HEK293 (cell line): Measurements from ENCODE around the gene MYRIP.

Experiments
- CTCF ChIA-PET: fragments of 350-600 bp; formaldehyde crosslinking; extraction: SDS; loops from one replicate; lab custom pipeline; 2021; ENCODE audit warnings: antibody characterized with exemption; lab: Yijun Ruan, JAX
- POLR2A ChIA-PET: fragments of 300-600 bp; formaldehyde crosslinking; extraction: SDS; loops from one replicate; lab custom pipeline; 2020; ENCODE audit warnings: antibody characterized with exemption, inconsistent platforms; lab: Yijun Ruan, JAX
- H3K27ac ChIP-seq: fragments of 200-500 bp; sonication (Bioruptor generic); 2 replicates; pipeline ENCODE4 v1.5.1; 2014; ENCODE audit warnings: low read depth, low read length, control low read depth, inconsistent platforms; ENCODE audit errors: extremely low read depth
- H3K36me3 ChIP-seq, 2 experiments: fragments of 200-500 bp in 1 of 2; sonication (Bioruptor generic) in 1 of 2; 1 replicate in 1 of 2; 2 replicates in 1 of 2; pipeline ENCODE4 v1.5.1; 2014 to 2017; ENCODE audit warnings: inconsistent platforms in 2 of 2, low read length in 2 of 2; ENCODE audit not compliant: control insufficient read depth in 2 of 2, insufficient read depth in 1 of 2
- H3K4me1 ChIP-seq: fragments of 200-500 bp; sonication (Bioruptor generic); 2 replicates; pipeline ENCODE4 v1.5.1; 2014; ENCODE audit warnings: mild to moderate bottlenecking, low read length, inconsistent platforms; ENCODE audit not compliant: control insufficient read depth, insufficient read depth
- H3K4me3 ChIP-seq: 2 replicates; pipeline ENCODE4 v1.5.1; 2011; ENCODE audit warnings: low read depth, mild to moderate bottlenecking, control low read depth, low read length, moderate library complexity
- H3K9me3 ChIP-seq: fragments of 200-500 bp; sonication (Bioruptor generic); 2 replicates; pipeline ENCODE4 v1.5.1; 2014; ENCODE audit warnings: low read depth, low read length, inconsistent platforms; ENCODE audit not compliant: control insufficient read depth, insufficient read depth
- AEBP2 ChIP-seq: fragments of 450-650 bp; formaldehyde crosslinking; IDR thresholded peaks from 2 replicates; pipeline ENCODE4 v1.5.1; 2016; ENCODE audit warnings: missing biosample characterization, missing genetic modification characterization, borderline replicate concordance
- HOXC10 ChIP-seq: sonication (generic); formaldehyde crosslinking; IDR thresholded peaks from 2 replicates; pipeline ENCODE4 v1.8.1; 2023; ENCODE audit warnings: mild to moderate bottlenecking, missing genetic modification reagents
- IKZF3 ChIP-seq: fragments of 450-650 bp; IDR thresholded peaks from 2 replicates; pipeline ENCODE4 v1.5.0; 2018; ENCODE audit warnings: missing biosample characterization, mild to moderate bottlenecking, missing genetic modification characterization, moderate library complexity
- KLF7 ChIP-seq: fragments of 450-650 bp; formaldehyde crosslinking; IDR thresholded peaks from 2 replicates; pipeline ENCODE4 v1.5.1; 2016; ENCODE audit warnings: missing biosample characterization, missing genetic modification characterization, borderline replicate concordance
- KLF8 ChIP-seq: fragments of 450-650 bp; formaldehyde crosslinking; IDR thresholded peaks from 2 replicates; pipeline ENCODE4 v1.5.1; 2016; ENCODE audit warnings: missing biosample characterization, missing genetic modification characterization
- OSR2 ChIP-seq: fragments of 450-650 bp; formaldehyde crosslinking; IDR thresholded peaks from 2 replicates; pipeline ENCODE4 v1.5.1; 2016; ENCODE audit warnings: missing biosample characterization, missing genetic modification characterization
- PRDM1 ChIP-seq: fragments of 450-650 bp; formaldehyde crosslinking; IDR thresholded peaks from 2 replicates; pipeline ENCODE4; 2016; ENCODE audit warnings: missing biosample characterization, missing genetic modification characterization
- PRDM6 ChIP-seq: fragments of 450-650 bp; formaldehyde crosslinking; IDR thresholded peaks from 2 replicates; pipeline ENCODE4 v1.5.1; 2017; ENCODE audit warnings: missing biosample characterization, missing genetic modification characterization
- ZBTB17 ChIP-seq: fragments of 450-650 bp; formaldehyde crosslinking; IDR thresholded peaks from 2 replicates; pipeline ENCODE4 v1.5.1; 2016; ENCODE audit warnings: missing biosample characterization, missing genetic modification characterization
- ZBTB49 ChIP-seq: fragments of 450-650 bp; formaldehyde crosslinking; IDR thresholded peaks from 2 replicates; pipeline ENCODE4 v1.5.1; 2016; ENCODE audit warnings: missing biosample characterization, missing genetic modification characterization, low read depth
- ZNF10 ChIP-seq: fragments of 450-650 bp; formaldehyde crosslinking; IDR thresholded peaks from 2 replicates; pipeline ENCODE4 v1.5.1; 2017; ENCODE audit warnings: missing biosample characterization, missing genetic modification characterization
- ZNF112 ChIP-seq: fragments of 450-650 bp; formaldehyde crosslinking; IDR thresholded peaks from 2 replicates; pipeline ENCODE4 v1.5.0; 2017; ENCODE audit warnings: missing biosample characterization, missing genetic modification characterization
- ZNF121 ChIP-seq: fragments of 450-650 bp; formaldehyde crosslinking; IDR thresholded peaks from 2 replicates; pipeline ENCODE4 v1.5.1; 2016; ENCODE audit warnings: missing biosample characterization, missing genetic modification characterization
- ZNF16 ChIP-seq: fragments of 450-650 bp; formaldehyde crosslinking; IDR thresholded peaks from 2 replicates; pipeline ENCODE4 v1.5.1; 2016; ENCODE audit warnings: low read depth, missing biosample characterization, missing genetic modification characterization
- ZNF175 ChIP-seq: fragments of 450-650 bp; formaldehyde crosslinking; IDR thresholded peaks from 2 replicates; pipeline ENCODE4 v1.5.1; 2016; ENCODE audit warnings: missing biosample characterization, missing genetic modification characterization
- ZNF239 ChIP-seq: fragments of 450-650 bp; formaldehyde crosslinking; IDR thresholded peaks from 2 replicates; pipeline ENCODE4 v1.5.1; 2016; ENCODE audit warnings: missing biosample characterization, missing genetic modification characterization
- ZNF341 ChIP-seq: fragments of 450-650 bp; formaldehyde crosslinking; IDR thresholded peaks from 2 replicates; pipeline ENCODE4; 2016; ENCODE audit warnings: low read depth, missing biosample characterization, missing genetic modification characterization
- ZNF530 ChIP-seq: fragments of 450-650 bp; formaldehyde crosslinking; IDR thresholded peaks from 2 replicates; pipeline ENCODE4 v1.5.1; 2016; ENCODE audit warnings: low read depth, missing biosample characterization, missing genetic modification characterization
- ZNF571 ChIP-seq: fragments of 450-650 bp; formaldehyde crosslinking; IDR thresholded peaks from 2 replicates; pipeline ENCODE4 v1.5.0; 2017; ENCODE audit warnings: missing biosample characterization, missing genetic modification characterization
- ZNF629 ChIP-seq: fragments of 450-650 bp; formaldehyde crosslinking; IDR thresholded peaks from 2 replicates; pipeline ENCODE4 v1.5.1; 2017; ENCODE audit warnings: missing biosample characterization, missing genetic modification characterization
- ZNF670 ChIP-seq: fragments of 450-650 bp; formaldehyde crosslinking; IDR thresholded peaks from 2 replicates; pipeline ENCODE4 v1.5.1; 2016; ENCODE audit warnings: missing biosample characterization, missing genetic modification characterization, low read depth
- TF ChIP-seq, protein P1 (sequence below): fragments of 450-650 bp; formaldehyde crosslinking; IDR thresholded peaks from 2 replicates; pipeline ENCODE4 v1.5.1; 2016; ENCODE audit warnings: missing biosample characterization, missing genetic modification characterization
- TF ChIP-seq, protein P2 (sequence below): fragments of 450-650 bp; IDR thresholded peaks from 2 replicates; pipeline ENCODE4 v1.5.1; 2018; ENCODE audit warnings: missing biosample characterization, mild to moderate bottlenecking, missing genetic modification characterization
- TF ChIP-seq, protein P3 (sequence below): fragments of 450-650 bp; formaldehyde crosslinking; IDR thresholded peaks from 2 replicates; pipeline ENCODE4 v1.5.1; 2016; ENCODE audit warnings: missing biosample characterization, missing genetic modification characterization
- TF ChIP-seq, protein P4 (sequence below): fragments of 450-650 bp; formaldehyde crosslinking; IDR thresholded peaks from 2 replicates; pipeline ENCODE4 v1.5.1; 2017; ENCODE audit warnings: missing biosample characterization, mild to moderate bottlenecking, missing genetic modification characterization, moderate library complexity

Gene MYRIP

DNA sequence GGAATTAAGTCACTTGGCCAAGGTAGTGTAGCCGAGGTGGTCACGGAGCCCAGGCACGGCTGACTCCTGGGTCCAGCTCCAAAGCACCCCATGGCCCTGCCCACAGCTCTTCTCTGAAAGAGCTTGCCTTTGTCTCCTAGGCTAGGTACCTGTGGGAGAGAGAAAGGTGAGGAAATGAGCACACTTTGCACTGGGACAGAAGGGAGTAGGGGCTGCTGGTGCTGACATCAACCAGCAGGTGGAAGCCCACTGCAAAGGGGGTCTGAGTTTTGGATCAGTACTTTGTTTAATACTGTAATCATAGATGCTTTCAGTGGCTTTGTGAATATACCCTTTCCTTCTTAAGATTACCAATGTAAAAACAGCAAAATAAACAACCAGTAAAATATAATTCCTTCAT, 371.8 kb downstream of the MYRIP start (continued):
- TF ChIP-seq, protein P1, sequence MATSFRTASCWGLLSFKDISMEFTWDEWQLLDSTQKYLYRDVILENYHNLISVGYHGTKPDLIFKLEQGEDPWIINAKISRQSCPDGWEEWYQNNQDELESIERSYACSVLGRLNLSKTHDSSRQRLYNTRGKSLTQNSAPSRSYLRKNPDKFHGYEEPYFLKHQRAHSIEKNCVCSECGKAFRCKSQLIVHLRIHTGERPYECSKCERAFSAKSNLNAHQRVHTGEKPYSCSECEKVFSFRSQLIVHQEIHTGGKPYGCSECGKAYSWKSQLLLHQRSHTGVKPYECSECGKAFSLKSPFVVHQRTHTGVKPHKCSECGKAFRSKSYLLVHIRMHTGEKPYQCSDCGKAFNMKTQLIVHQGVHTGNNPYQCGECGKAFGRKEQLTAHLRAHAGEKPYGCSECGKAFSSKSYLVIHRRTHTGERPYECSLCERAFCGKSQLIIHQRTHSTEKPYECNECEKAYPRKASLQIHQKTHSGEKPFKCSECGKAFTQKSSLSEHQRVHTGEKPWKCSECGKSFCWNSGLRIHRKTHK (tag by site-specific recombination), result no peak
- no peak for TF ChIP-seq HOXC10 (CRISPR knock-in tag)
- no peak for TF ChIP-seq ZNF670 (tag by site-specific recombination)
- no peak for TF ChIP-seq OSR2 (tag by site-specific recombination)
- TF ChIP-seq ZNF239, result no peak
- TF ChIP-seq ZBTB49, result no peak
- no peak for TF ChIP-seq ZNF16 (tag by site-specific recombination)
- TF ChIP-seq ZNF341, result no peak

- POLR2A ChIA-PET, result no interaction called here
- CTCF ChIA-PET, result no interaction called here
- Histone ChIP-seq H3K9me3 (no peaks in the 10 kb centered on the region), H3K27ac (no peak overlapping the region), H3K36me3 (no peaks in the 10 kb centered on the region), H3K4me3 (no peak overlapping the region), H3K4me1 (no peaks in the 10 kb centered on the region)
- no peak for TF ChIP-seq PRDM1 (tag by site-specific recombination)
- TF ChIP-seq ZNF530 (tag by site-specific recombination), result no peak
- TF ChIP-seq, protein P2, sequence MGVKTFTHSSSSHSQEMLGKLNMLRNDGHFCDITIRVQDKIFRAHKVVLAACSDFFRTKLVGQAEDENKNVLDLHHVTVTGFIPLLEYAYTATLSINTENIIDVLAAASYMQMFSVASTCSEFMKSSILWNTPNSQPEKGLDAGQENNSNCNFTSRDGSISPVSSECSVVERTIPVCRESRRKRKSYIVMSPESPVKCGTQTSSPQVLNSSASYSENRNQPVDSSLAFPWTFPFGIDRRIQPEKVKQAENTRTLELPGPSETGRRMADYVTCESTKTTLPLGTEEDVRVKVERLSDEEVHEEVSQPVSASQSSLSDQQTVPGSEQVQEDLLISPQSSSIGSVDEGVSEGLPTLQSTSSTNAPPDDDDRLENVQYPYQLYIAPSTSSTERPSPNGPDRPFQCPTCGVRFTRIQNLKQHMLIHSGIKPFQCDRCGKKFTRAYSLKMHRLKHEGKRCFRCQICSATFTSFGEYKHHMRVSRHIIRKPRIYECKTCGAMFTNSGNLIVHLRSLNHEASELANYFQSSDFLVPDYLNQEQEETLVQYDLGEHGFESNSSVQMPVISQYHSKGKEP, result no peak
- no peak for TF ChIP-seq ZNF571 (tag by site-specific recombination)
- TF ChIP-seq, protein P3, sequence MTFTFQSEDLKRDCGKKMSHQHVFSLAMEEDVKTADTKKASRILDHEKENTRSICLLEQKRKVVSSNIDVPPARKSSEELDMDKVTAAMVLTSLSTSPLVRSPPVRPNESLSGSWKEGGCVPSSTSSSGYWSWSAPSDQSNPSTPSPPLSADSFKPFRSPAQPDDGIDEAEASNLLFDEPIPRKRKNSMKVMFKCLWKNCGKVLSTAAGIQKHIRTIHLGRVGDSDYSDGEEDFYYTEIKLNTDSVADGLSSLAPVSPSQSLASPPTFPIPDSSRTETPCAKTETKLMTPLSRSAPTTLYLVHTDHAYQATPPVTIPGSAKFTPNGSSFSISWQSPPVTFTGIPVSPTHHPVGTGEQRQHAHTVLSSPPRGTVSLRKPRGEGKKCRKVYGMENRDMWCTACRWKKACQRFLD, result no peak
- TF ChIP-seq PRDM6, result no peak
- no peak for TF ChIP-seq ZNF629 (tag by site-specific recombination)
- no peak for TF ChIP-seq ZNF175
- no peak for TF ChIP-seq AEBP2 (tag by site-specific recombination)
- TF ChIP-seq KLF7 (tag by site-specific recombination), result no peak
- no peak for TF ChIP-seq ZNF112 (tag by site-specific recombination)
- no peak for TF ChIP-seq IKZF3 (tag by site-specific recombination)
- TF ChIP-seq ZNF10 (tag by site-specific recombination), result no peak
- TF ChIP-seq, protein P4, sequence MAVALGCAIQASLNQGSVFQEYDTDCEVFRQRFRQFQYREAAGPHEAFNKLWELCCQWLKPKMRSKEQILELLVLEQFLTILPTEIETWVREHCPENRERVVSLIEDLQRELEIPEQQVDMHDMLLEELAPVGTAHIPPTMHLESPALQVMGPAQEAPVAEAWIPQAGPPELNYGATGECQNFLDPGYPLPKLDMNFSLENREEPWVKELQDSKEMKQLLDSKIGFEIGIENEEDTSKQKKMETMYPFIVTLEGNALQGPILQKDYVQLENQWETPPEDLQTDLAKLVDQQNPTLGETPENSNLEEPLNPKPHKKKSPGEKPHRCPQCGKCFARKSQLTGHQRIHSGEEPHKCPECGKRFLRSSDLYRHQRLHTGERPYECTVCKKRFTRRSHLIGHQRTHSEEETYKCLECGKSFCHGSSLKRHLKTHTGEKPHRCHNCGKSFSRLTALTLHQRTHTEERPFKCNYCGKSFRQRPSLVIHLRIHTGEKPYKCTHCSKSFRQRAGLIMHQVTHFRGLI (tag by site-specific recombination), result no peak
- TF ChIP-seq ZNF121 (tag by site-specific recombination), result no peak
- TF ChIP-seq HOXC10 (CRISPR knock-in tag), result no peak
- no peak for TF ChIP-seq ZBTB17 (tag by site-specific recombination)
- TF ChIP-seq KLF8, result no peak
Observed at GRCh38 chr3:40185029-40185695, 375.8 kb downstream of the MYRIP start.
